DOHH2 (cell line): ENCODE measurements around the gene IL19.

Experiments used
- CTCF ChIP-seq: fragments of 200-600 bp; sonication (generic); IDR thresholded peaks from one replicate; pipeline ENCODE4 v1.5.1; 2014; ENCODE audit warnings: antibody characterized with exemption, mild to moderate bottlenecking, low read depth, low read length; ENCODE audit not compliant: poor library complexity, severe bottlenecking
- EZH2phosphoT487 ChIP-seq: fragments of 200-600 bp; sonication (generic); IDR thresholded peaks from 2 replicates; pipeline ENCODE4 v1.6.1; 2017; ENCODE audit warnings: borderline replicate concordance, mild to moderate bottlenecking, antibody characterized with exemption, low read length, moderate library complexity, mixed read lengths

GRCh38 chr1:206779638-206780037 lies 9.1 kb downstream of the IL19 start:
- TF ChIP-seq CTCF (no peak), EZH2phosphoT487 (no peak)
